Measurements from ENCODE around the gene TAS2R41.

DNA sequence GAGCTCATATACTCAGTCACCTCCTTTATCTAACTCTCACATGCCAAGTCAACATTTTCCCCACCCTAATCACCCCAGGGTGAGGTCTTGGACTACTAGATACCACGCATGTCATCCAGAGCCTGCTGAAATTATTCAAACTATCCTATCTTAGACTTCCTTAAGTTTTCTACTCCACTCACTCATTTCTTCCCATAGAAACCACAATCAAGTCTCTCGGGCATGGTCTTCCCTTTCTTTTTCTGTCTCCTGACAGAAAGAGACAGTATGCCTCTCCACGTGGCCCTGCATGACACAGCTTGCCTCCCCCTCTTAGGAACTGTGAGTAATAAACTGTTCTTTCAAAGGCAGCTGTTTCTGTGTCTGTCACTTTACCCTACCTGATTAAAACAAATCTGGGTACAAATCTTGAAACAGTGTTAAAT, 29.4 kb downstream of the TAS2R41 start:
- TF ChIP-seq EHMT2 (IDR thresholded peaks at IDR 0.05; ENCODE audit: low read depth): no peak
- TF ChIP-seq, protein P1, sequence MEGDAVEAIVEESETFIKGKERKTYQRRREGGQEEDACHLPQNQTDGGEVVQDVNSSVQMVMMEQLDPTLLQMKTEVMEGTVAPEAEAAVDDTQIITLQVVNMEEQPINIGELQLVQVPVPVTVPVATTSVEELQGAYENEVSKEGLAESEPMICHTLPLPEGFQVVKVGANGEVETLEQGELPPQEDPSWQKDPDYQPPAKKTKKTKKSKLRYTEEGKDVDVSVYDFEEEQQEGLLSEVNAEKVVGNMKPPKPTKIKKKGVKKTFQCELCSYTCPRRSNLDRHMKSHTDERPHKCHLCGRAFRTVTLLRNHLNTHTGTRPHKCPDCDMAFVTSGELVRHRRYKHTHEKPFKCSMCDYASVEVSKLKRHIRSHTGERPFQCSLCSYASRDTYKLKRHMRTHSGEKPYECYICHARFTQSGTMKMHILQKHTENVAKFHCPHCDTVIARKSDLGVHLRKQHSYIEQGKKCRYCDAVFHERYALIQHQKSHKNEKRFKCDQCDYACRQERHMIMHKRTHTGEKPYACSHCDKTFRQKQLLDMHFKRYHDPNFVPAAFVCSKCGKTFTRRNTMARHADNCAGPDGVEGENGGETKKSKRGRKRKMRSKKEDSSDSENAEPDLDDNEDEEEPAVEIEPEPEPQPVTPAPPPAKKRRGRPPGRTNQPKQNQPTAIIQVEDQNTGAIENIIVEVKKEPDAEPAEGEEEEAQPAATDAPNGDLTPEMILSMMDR (IDR thresholded peaks at IDR 0.05): no peak
- TF ChIP-seq CBX2 (IDR thresholded peaks at IDR 0.05; ENCODE audit: borderline replicate concordance, low read depth): no peak
- TF ChIP-seq EP300 (IDR thresholded peaks at IDR 0.05): no peak
